ENCODE measurements around the gene PLB1. TPM values are rescaled to one million over a fixed set of nuclear protein-coding genes. Genes with fewer than 3 reads are reported as not detected.

The PLB1 gene
- total and polyA plus RNA-seq, 2 experiments from 2014 or later: 0.06 to 0.21 TPM

DNA sequence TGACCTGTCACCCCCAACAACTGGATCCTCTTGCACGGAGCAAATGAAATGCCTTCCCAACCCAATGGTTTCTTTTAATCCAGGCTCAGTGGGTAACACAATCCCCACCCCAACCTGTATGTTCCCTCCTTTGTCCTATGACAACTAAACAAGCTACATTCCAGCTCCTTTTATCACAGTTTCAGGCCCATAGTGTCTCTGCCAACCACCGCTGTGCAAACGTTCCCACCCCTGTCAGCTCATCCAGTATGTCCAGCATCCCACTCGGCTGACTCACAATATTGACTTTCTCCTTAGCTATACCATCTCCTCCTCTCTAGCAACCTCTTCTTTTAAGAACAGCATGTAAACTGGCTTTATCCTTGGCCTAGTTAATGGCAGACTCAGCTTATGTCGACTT lies 137.9 kb downstream of the PLB1 start (continued):
- TF ChIP-seq, protein P1, sequence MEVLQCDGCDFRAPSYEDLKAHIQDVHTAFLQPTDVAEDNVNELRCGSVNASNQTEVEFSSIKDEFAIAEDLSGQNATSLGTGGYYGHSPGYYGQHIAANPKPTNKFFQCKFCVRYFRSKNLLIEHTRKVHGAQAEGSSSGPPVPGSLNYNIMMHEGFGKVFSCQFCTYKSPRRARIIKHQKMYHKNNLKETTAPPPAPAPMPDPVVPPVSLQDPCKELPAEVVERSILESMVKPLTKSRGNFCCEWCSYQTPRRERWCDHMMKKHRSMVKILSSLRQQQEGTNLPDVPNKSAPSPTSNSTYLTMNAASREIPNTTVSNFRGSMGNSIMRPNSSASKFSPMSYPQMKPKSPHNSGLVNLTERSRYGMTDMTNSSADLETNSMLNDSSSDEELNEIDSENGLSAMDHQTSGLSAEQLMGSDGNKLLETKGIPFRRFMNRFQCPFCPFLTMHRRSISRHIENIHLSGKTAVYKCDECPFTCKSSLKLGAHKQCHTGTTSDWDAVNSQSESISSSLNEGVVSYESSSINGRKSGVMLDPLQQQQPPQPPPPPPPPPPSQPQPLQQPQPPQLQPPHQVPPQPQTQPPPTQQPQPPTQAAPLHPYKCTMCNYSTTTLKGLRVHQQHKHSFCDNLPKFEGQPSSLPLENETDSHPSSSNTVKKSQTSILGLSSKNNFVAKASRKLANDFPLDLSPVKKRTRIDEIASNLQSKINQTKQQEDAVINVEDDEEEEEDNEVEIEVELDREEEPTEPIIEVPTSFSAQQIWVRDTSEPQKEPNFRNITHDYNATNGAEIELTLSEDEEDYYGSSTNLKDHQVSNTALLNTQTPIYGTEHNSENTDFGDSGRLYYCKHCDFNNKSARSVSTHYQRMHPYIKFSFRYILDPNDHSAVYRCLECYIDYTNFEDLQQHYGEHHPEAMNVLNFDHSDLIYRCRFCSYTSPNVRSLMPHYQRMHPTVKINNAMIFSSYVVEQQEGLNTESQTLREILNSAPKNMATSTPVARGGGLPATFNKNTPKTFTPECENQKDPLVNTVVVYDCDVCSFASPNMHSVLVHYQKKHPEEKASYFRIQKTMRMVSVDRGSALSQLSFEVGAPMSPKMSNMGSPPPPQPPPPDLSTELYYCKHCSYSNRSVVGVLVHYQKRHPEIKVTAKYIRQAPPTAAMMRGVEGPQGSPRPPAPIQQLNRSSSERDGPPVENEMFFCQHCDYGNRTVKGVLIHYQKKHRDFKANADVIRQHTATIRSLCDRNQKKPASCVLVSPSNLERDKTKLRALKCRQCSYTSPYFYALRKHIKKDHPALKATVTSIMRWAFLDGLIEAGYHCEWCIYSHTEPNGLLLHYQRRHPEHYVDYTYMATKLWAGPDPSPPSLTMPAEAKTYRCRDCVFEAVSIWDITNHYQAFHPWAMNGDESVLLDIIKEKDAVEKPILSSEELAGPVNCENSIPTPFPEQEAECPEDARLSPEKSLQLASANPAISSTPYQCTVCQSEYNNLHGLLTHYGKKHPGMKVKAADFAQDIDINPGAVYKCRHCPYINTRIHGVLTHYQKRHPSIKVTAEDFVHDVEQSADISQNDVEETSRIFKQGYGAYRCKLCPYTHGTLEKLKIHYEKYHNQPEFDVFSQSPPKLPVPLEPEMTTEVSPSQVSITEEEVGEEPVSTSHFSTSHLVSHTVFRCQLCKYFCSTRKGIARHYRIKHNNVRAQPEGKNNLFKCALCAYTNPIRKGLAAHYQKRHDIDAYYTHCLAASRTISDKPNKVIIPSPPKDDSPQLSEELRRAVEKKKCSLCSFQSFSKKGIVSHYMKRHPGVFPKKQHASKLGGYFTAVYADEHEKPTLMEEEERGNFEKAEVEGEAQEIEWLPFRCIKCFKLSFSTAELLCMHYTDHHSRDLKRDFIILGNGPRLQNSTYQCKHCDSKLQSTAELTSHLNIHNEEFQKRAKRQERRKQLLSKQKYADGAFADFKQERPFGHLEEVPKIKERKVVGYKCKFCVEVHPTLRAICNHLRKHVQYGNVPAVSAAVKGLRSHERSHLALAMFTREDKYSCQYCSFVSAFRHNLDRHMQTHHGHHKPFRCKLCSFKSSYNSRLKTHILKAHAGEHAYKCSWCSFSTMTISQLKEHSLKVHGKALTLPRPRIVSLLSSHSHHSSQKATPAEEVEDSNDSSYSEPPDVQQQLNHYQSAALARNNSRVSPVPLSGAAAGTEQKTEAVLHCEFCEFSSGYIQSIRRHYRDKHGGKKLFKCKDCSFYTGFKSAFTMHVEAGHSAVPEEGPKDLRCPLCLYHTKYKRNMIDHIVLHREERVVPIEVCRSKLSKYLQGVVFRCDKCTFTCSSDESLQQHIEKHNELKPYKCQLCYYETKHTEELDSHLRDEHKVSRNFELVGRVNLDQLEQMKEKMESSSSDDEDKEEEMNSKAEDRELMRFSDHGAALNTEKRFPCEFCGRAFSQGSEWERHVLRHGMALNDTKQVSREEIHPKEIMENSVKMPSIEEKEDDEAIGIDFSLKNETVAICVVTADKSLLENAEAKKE (CRISPR knock-in tag; IDR thresholded peaks at IDR 0.05): no peak
- TF ChIP-seq, protein P2, sequence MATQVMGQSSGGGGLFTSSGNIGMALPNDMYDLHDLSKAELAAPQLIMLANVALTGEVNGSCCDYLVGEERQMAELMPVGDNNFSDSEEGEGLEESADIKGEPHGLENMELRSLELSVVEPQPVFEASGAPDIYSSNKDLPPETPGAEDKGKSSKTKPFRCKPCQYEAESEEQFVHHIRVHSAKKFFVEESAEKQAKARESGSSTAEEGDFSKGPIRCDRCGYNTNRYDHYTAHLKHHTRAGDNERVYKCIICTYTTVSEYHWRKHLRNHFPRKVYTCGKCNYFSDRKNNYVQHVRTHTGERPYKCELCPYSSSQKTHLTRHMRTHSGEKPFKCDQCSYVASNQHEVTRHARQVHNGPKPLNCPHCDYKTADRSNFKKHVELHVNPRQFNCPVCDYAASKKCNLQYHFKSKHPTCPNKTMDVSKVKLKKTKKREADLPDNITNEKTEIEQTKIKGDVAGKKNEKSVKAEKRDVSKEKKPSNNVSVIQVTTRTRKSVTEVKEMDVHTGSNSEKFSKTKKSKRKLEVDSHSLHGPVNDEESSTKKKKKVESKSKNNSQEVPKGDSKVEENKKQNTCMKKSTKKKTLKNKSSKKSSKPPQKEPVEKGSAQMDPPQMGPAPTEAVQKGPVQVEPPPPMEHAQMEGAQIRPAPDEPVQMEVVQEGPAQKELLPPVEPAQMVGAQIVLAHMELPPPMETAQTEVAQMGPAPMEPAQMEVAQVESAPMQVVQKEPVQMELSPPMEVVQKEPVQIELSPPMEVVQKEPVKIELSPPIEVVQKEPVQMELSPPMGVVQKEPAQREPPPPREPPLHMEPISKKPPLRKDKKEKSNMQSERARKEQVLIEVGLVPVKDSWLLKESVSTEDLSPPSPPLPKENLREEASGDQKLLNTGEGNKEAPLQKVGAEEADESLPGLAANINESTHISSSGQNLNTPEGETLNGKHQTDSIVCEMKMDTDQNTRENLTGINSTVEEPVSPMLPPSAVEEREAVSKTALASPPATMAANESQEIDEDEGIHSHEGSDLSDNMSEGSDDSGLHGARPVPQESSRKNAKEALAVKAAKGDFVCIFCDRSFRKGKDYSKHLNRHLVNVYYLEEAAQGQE (IDR thresholded peaks at IDR 0.05; ENCODE audit: unreplicated experiment): no peak
- no peak for TF ChIP-seq JUNB (IDR thresholded peaks at IDR 0.05; ENCODE audit: unreplicated experiment)

DNA sequence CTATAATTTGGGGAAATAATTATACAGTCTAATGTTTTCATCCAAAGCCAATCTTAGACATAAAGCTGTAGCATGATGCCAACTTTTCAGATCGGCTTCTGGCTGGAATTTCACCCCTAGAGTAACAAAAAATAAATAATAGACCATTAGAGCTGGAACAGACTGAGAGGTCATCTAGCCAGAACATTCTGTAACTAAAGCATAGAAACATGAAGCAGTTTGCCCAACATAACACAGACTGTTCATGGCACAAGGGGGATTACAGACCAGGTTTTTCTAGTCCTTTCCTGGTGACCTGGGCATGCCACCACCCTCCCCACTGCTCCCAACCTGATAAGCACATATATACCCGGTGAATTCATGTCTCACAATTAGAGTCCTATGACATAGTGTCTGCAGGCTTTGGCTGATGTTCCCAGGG lies 139.3 kb downstream of the PLB1 start:
- H3K4me3 Mint-ChIP-seq: no peak overlapping the region
- DNase-seq (ENCODE audit: low spot score) (no peak), ATAC-seq (no peak)
- Histone ChIP-seq H3K4me3 (no peak overlapping the region), H3K4me2 (no peak overlapping the region), H3K9me2 (ENCODE audit: insufficient read depth) (no peaks in the 10 kb centered on the region), H3K79me2 (replicated peaks; ENCODE audit: insufficient read depth) (no peaks in the 10 kb centered on the region), H3K27ac (ENCODE audit: low read depth) (no peak overlapping the region), H3K27me3 (ENCODE audit: insufficient read depth) (no peaks in the 10 kb centered on the region), H3K4me1 (ENCODE audit: insufficient read depth) (no peaks in the 10 kb centered on the region), H4K20me1 (replicated peaks; ENCODE audit: insufficient read depth) (no peaks in the 10 kb centered on the region), H3K36me3 (ENCODE audit: insufficient read depth) (no peaks in the 10 kb centered on the region), H3F3A (replicated peaks; ENCODE audit: low read depth) (no peaks in the 10 kb centered on the region), H2AFZ (no peak overlapping the region)
- no peak overlapping the region for H3K27ac Mint-ChIP-seq
- no peaks in the 10 kb centered on the region; the same call in 2 of the 3 replicates for H3K4me1 Mint-ChIP-seq
- no peaks in the 10 kb centered on the region for H3K27me3 Mint-ChIP-seq (ENCODE audit: insufficient read depth, low read depth, poor library complexity)
- TF ChIP-seq CREB1 (CRISPR knock-in tag; IDR thresholded peaks at IDR 0.05; ENCODE audit: low read depth): no peak
- no peaks in the 10 kb centered on the region for H3K9me3 Mint-ChIP-seq
- no peaks in the 10 kb centered on the region for H3K36me3 Mint-ChIP-seq (ENCODE audit: low read depth)
